Raji (cell line): ENCODE data around the gene CCDC97.

Source experiments
- POLR2A ChIP-seq: IDR thresholded peaks from 2 replicates; pipeline ENCODE4 v1.6.1; 2011; ENCODE audit warnings: low read depth, low read length, control low read depth; ENCODE audit not compliant: insufficient read depth

Gene CCDC97

DNA sequence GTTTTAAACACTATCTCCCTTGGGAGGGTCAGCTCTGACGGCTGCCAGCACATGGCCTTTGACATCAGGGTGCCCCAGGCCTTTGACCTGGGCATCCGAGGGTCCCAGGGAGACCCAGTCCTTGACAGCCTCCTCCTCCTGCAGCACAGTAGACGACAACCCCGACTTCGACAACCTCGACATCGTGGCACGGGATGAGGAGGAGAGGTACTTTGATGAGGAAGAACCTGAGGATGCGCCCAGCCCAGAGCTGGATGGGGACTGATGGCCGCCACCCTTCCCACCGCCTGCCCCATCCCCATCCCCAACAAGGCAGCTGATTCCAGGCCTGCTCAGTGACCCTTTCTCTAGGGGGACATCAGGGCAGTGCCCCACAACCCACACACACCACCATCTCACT, 12.5 kb downstream of the CCDC97 start:
- TF ChIP-seq POLR2A: no peak

DNA sequence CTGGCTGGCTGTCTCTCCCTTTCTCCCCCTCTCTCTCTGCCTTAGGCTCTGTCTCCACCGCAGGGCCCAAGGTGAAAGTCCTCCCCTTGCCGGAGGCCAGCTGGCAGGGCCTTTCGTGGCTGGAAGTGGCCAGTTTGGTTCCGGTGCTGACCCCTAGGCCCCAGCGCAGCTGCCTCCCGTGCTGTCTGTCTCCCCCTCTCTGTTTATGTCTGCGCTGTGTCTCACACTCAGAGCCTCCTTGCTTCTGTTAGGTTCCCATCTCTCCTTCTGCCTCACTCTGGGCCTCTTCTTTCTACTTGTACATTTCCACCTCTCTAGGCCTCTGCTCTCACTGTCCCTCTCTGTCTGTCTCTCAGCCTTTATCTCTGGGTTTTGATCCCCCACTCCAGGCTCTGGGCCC, 13.1 kb downstream of the CCDC97 start:
- TF ChIP-seq POLR2A: no peak

DNA sequence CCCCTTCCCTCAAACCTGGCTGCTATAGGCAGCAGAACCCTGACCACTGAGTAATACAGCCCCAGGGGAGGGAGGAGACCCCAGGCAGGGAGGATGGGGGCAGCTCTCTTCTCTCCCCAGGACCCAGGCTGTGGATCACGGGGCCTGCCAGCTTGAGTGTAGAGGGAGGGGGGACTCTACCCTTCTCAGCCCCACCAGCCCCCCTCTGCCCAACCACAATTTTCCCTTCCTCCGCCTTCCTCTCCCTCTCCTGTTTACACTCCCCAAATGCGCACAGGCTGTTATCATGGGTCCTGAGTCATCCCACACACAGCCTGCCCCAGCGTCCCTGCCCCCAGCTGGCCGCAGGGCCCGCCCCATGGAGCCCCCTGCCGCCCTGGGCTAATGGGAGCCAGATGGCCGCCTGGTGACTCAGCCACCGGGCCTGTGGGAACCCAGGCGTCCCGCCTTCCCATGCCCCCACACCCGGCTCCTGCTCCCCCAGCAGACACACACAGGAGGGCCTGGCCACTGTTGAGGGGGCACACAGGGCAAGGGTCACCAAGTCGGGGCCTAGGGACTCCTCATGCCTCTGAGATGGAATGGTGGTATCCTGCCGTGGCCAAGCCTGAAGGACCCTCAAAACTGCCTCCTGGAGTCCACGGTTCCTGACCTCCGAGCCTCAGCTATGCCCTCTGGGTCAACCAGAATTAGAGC, 13.6 kb downstream of the CCDC97 start:
- no peak for TF ChIP-seq POLR2A

DNA sequence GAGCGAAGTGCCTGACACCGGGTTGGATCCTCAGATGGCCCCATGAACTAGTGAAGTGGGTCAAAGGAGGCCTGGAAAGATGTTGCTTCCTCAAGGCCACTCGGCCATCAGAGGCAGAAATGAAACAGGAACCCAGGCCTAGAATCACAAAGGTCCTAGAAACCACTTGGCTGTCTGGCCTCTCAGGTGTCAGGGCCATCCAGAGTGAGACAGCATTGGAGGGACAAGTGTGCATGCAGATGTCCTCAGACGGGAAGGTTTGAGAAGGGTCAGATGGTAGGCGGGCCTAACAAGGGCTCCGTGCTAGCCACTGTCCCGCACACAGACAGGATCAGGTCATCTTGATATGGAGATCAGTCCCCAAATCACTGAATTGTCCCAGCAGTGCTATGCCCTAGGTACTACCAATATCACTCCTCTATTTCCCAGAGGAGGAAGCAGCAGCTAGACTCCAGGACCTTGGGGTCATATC, 14.3 kb downstream of the CCDC97 start:
- no peak for TF ChIP-seq POLR2A

DNA sequence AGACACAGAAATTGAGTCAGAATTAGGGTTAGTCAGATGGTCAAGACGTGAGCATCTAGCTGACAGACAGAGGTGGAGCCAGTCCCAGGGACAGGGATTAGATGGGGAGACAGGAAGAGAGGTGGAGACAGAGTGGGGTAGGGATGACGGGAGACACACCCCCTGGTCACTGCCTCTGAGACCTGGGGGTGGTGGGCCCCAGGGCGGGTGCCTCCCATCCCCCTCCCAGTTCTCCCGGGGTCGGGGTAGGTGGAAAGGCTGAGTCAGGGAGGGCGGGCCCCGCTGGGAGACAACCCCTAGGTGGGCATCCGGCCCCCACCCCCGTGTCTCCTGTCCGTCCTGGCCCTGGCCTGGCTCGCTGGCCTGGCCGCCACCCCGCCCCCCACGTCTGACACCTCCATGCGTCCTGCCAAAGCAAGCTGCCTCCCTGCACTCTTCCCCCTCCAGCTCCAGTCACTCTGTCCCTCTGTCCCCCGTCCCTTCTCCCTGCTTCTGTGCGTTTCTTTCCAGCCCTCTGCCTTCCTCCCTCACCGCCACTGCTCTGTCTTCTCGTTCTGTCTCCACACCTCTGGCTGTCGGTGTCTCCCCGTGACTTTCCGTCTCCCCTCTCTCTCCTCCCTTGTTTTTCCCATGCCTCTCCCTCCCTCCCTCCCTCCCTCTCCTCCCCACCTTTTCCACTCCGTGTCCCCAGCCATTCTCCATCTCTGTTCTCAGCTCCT, 15.1 kb downstream of the CCDC97 start:
- TF ChIP-seq POLR2A: 0 out of 2 replicates have a peak, but pooled peaks have one; percentile 26

DNA sequence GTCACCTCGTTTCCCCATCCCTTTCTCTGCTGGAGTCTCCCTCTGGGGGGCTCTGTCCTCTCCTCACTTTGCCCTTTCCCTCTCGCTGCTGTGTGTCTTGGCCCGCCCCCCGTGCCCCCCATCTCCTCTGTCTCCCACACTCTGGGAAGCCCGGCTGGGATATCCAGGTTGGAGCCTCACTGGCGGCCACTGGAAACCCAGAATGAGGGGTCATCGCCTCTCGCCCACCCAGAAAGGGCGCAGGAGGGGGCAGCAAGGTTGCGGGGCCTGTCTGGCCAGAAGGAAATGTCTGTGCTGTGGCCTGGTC, 15.6 kb downstream of the CCDC97 start:
- TF ChIP-seq POLR2A: no peak

DNA sequence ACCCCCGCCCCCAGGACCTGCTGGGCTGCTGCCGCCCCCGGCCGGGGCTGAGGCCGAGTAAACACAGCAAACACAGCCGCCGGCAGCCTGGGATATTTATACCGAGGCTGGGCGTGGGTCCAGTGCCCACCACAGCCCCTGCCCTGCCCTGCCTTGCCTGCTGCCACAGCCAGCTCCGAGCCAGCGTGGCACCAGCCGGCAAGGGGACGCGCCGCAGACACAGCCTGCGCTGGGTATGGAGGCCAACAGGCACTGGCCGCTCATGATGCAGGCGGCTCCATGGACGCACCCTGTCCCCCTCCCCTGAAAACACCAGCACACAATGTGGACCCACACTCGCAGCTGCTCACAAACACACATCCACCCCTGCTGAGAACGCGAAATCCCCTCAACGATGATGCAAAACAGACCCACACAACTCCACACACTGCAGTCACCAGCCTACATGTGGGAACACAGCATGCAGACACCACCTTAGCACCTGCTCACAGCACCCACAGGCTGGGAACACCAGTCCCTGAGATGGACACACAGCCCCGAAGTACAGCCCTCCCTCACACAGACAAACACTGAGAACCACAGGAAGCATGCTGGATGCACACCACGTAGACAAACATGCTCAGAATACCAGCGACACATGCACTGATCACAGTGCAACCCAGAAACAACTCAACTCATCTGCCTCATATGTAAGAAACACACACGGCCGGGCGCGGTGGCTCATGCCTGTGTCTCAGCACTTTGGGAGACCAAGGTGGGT, 16.2 kb downstream of the CCDC97 start:
- TF ChIP-seq POLR2A: no peak

DNA sequence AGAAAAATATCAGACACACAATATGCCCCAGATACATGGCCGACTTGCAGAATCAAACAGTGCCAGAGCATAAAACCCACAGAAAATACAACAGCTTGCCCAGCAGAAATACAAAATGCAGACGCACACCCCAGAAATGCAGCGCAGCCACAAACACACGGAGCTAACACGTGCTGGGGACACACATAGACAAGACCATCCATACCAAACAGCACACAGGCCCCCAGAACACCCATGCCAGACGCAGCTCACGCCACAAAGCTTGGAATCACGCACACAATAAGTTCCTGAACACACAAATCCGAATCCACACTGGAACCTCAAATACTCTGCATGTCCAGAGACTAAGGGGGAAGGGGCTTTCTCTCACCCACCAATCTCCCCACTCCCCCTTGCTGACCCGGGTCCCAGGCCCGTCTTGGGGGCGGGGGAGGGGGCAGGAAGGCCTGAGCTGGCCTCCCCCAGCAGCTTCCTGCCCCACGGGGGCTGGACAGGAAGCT, 17.2 kb downstream of the CCDC97 start:
- TF ChIP-seq POLR2A: no peak

DNA sequence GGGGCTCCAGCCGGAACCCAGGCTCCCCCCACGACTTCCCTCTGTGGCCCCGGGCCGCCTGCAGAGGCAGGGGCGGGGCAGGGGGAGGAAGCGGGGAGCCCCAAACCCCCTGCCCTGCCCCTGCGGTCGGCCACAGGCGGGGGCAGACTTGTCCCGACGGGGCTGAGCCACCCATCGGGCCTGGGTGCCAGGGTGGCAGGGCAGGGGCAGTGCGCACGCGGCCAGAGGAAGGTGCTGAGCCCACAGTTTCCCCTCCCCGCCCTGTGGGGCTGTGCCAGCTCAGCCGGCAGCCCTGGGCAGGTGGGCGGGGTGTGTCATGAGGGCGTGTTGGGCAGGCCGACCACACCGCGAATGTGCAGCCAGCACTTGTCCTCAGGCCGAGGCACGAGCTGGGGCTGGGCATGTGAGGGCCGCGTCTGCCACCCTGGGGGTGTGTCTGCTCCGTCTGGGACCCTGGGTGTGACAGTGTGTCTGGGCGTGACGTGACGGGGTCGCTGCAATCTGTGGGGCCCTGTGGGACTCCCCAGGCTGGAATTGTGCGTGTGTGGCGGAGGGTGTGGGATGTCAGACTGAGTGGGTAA, 17.7 kb downstream of the CCDC97 start:
- peak; percentile 52; the same call in 1 of the 2 replicates for TF ChIP-seq POLR2A

DNA sequence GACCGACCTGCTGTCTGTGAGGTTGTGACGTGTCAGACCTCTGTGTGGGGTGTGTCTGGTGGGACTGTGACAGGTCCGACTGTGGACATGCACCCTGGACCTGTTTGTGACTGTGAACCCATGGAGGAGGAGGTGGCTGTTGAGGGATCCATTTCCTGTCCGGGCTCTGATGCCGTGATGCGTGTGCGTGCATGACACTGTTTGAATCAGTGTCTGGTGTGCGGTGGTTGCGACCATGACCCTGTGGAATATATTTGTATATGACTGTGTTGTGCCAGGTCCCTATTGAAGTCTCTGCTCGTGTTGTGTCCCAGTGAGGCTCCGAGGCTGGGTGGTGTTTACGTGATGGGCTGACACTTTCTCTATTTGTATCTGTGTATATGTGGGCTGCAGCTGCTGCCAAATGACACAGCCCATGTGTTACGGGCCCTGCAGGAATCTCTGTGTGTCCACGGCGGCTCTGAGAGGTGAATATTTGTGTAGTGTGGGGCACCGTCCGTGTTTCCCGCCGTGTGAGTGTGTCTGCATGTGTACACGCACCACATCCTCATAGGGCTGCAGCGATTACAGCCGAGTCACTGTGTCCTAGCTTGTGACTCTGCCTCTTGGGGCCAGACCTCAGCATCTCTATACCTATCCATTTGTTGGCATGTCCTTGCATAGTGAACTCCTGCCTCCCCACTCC, 18.3 kb downstream of the CCDC97 start:
- TF ChIP-seq POLR2A: no peak

DNA sequence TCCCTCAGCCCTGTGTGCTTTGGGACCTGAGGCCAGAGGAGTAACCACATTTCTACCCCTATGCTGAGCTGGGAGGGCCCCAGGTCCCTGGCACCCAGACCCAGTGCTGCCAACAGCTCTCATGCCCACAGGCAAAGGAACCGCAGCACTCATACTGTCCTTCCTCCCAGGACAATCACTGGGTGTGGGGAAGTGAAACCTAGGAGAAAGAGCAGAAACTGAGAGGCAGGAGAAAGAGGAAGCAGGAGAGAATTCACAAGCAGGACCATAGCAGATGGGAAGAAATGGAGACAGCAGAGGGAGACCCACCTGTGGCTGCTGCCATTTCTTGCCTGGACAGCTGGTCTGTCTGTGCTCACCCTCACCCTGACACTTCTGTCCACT, 18.9 kb downstream of the CCDC97 start:
- no peak for TF ChIP-seq POLR2A

DNA sequence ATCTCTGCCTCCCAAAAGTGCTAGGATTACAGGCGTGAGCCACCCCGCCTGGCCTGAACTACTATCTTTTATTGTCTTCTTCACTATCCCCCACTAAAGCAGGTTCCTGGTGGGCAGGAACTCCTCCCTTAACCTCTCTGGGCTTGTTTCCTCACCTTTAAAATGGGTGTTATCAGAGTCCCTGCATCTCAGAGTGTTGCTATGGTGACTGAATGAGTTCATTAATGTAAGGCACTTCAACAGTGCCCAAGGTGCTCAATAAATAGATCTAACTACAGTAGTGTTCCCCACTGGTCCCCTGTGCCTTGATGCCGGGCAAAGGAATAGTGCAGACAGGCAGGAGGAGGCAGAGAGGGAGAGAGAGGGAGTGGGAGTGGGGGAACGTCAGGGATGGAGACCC, 20.5 kb downstream of the CCDC97 start:
- no peak for TF ChIP-seq POLR2A

DNA sequence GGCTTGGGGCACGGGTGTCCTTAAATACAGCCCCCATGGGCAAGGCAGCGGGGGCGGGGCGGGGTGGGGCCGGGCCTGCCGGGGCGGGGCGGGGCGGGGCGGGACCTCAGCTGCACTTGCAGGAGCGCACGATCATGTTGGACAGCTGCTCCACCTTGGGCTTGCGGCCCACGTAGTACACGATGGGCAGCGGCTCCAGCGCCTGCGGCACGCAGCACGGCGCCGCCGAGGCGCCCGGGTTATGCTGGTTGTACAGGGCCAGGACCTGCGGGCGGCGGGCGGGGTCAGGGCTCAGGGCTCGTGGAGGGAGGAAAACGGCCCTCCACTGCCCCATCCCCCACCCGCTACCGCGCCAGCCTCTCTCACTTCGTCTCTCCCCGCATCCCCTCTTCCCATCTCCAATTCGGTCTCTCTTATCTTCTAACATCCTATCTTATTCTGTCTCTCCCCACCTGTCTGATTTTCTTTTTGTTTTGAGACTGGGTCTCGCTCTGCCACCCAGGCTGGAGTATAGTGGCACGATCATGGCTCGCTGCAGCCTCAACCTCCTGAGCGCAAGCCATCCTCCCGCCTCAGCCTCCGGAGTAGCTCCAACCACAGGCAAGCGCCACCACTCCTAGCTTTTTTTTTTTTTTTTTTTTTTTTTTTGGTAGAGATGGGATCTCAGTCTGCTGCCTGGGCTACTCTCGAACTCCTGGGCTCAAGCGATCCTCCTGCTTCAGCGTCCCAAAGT, 21.1 kb downstream of the CCDC97 start:
- TF ChIP-seq POLR2A: no peak

DNA sequence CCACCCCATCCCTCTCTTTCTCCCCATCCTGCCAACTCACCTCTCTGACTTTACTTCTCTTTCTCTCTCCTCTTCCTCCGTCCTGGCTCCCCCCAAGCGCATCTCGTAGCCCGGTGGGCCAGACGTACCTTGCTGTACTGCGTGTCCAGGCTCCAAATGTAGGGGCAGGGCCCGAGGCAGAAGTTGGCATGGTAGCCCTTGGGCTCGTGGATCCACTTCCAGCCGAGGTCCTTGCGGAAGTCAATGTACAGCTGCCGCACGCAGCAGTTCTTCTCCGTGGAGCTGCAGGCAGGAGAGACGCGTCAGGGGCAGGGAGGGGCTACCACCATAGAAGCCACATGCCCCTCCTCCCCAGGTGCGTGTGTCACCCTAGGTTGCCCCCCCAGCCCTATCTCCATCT, 22.0 kb downstream of the CCDC97 start:
- no peak for TF ChIP-seq POLR2A

DNA sequence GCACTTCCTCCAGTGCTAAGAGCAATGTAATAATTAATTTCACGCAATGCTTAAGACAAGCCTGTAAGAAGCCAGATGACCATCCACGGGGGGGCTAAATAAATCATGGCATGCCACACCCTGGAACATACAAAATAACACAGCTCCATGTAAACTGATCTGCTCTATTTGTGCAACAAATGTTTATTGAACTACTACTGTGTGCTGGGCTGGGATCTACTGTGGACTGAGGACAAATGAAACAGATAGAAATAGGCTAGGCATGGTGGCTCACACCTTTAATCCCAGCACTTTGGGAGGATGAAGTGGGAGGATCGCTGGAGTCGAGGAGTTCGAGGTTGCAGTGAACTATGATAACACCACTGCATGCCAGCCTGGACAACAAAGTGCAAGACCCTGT, 22.5 kb downstream of the CCDC97 start:
- TF ChIP-seq POLR2A: no peak

DNA sequence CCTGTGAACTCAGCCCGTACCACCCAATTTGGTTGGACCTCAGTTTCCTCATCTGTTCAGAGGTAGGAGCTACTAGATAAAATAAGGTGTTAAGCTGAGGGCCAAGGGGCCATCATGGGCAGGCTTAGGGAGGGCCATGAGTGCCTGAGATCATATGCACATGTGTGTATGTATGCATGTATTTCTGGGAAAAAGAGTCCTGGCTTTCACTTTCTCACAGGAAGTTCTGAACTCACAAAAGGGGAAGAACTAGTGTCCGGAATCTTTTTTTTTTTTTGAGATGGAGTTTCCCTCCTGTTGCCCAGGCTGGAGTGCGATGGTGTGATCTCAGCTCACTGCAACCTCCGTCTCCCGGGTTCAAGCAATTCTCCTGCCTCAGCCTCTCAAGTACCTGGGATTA, 24.8 kb downstream of the CCDC97 start:
- no peak for TF ChIP-seq POLR2A
